HepG2 (cell line): ENCODE data around the gene SLC2A4. TPM values are rescaled to one million over a fixed set of nuclear protein-coding genes. Genes with fewer than 3 reads are reported as not detected.
A peak's percentile ranks its signal among the peaks of the same experiment; 100 is the strongest.

Experiments used
- ATAD3A ChIP-seq: sonication (generic); formaldehyde crosslinking; IDR thresholded peaks from 2 replicates; pipeline ENCODE4 v1.4.0; 2020; ENCODE audit warnings: missing genetic modification reagents
- CHD2 ChIP-seq: IDR thresholded peaks from 2 replicates; pipeline ENCODE4 v1.6.1; 2011; ENCODE audit warnings: low read depth, low read length, improper control_type of control experiment
- CTCF ChIP-seq: sonication (generic); formaldehyde crosslinking; IDR thresholded peaks from 2 replicates; pipeline ENCODE4 v1.5.0; 2020; ENCODE audit warnings: mild to moderate bottlenecking, missing genetic modification reagents, moderate library complexity
- ELF1 ChIP-seq: sonication (generic); formaldehyde crosslinking; IDR thresholded peaks from 2 replicates; pipeline ENCODE4 v1.4.0; 2020; ENCODE audit warnings: missing genetic modification reagents
- HNF1A ChIP-seq, 2 experiments: sonication (generic) in 1 of 2; formaldehyde crosslinking in 1 of 2; IDR thresholded peaks; 2 replicates each; pipeline versions ENCODE4 v1.4.0 to v1.6.1; 2016 to 2020; ENCODE audit warnings: borderline replicate concordance in 1 of 2, low read depth in 1 of 2, mild to moderate bottlenecking in 1 of 2, missing genetic modification reagents in 1 of 2
- HOXA7 ChIP-seq: sonication (generic); formaldehyde crosslinking; IDR thresholded peaks from 2 replicates; pipeline ENCODE4 v1.8.1; 2022; ENCODE audit warnings: mild to moderate bottlenecking, missing genetic modification reagents, moderate library complexity
- NR2F1 ChIP-seq, 2 experiments: fragments of 450-650 bp in 1 of 2; formaldehyde crosslinking in 1 of 2; IDR thresholded peaks; 2 replicates each; pipeline versions ENCODE4 v1.5.0 to v1.6.1; 2016 to 2020; ENCODE audit warnings: mild to moderate bottlenecking in 1 of 2, missing compliant biosample characterization in 1 of 2, missing genetic modification reagents in 1 of 2, moderate library complexity in 1 of 2
- PPARG ChIP-seq: conservative IDR thresholded peaks from 2 replicates; pipeline ENCODE4 v1.6.1; 2016; ENCODE audit warnings: missing biosample characterization, missing genetic modification reagents
- RBFOX2 ChIP-seq: fragments of 200-400 bp; formaldehyde crosslinking; IDR thresholded peaks from 2 replicates; pipeline ENCODE4 v1.6.1; 2017; ENCODE audit warnings: low read depth, mild to moderate bottlenecking, low read length
- SETDB1 ChIP-seq: sonication (generic); formaldehyde crosslinking; IDR thresholded peaks from 2 replicates; pipeline ENCODE4 v1.5.1; 2020; ENCODE audit warnings: missing genetic modification reagents, mild to moderate bottlenecking, borderline replicate concordance
- STAG1 ChIP-seq: sonication (generic); formaldehyde crosslinking; IDR thresholded peaks from 2 replicates; pipeline ENCODE4 v1.4.0; 2020; ENCODE audit warnings: missing genetic modification reagents
- ZBTB38 ChIP-seq: sonication (generic); formaldehyde crosslinking; IDR thresholded peaks from 2 replicates; pipeline ENCODE4 v1.5.1; 2020; ENCODE audit warnings: mild to moderate bottlenecking, missing genetic modification reagents
- ZKSCAN1 ChIP-seq: fragments of 150-350 bp; IDR thresholded peaks from 2 replicates; pipeline ENCODE4 v1.6.1; 2014; ENCODE audit warnings: low read length
- ZNF468 ChIP-seq: sonication (generic); formaldehyde crosslinking; IDR thresholded peaks from 2 replicates; pipeline ENCODE4 v1.8.0; 2022; ENCODE audit warnings: mild to moderate bottlenecking, moderate library complexity, missing genetic modification reagents
- ZNF547 ChIP-seq: sonication (generic); formaldehyde crosslinking; IDR thresholded peaks from 2 replicates; pipeline ENCODE4 v1.5.1; 2020; ENCODE audit warnings: mild to moderate bottlenecking, missing genetic modification reagents
- ZNF644 ChIP-seq: IDR thresholded peaks from 2 replicates; pipeline ENCODE4 v1.6.1; 2016; ENCODE audit warnings: low read depth
- ZNF75D ChIP-seq: sonication (generic); formaldehyde crosslinking; IDR thresholded peaks from 2 replicates; pipeline ENCODE4 v1.8.1; 2023; ENCODE audit warnings: missing genetic modification reagents, mild to moderate bottlenecking, borderline replicate concordance
- polyA plus RNA-seq, 8 experiments: library from polyadenylated mRNA; depleted of rRNA in 3 of 8; stranded (reverse) in 7 of 8; unstranded in 1 of 8; fragments of >200 nt; fragmentation: Illumina TruSeq in 4 of 8; extraction: Trizol in 4 of 8; gene quantifications; 2 replicates each; pipeline versions ENCODE4 v1.2.1 to v1.2.3, GENCODE V29; 2011 to 2016; ENCODE audit warnings: low read depth in 4 of 8, missing spikeins in 1 of 8, mixed read lengths in 1 of 8; ENCODE audit not compliant: insufficient read depth in 1 of 8
- total RNA-seq, 5 experiments: library from RNA; depleted of rRNA; stranded (reverse); fragments of >200 nt; fragmentation: Illumina TruSeq; extraction: Trizol; gene quantifications; 2 replicates each; pipeline ENCODE4 v1.2.3, GENCODE V29; 2016; ENCODE audit warnings: low read depth in 1 of 5
- TF ChIP-seq, protein P1 (sequence below): sonication (generic); formaldehyde crosslinking; conservative IDR thresholded peaks from 2 replicates; pipeline ENCODE4 v1.8.0; 2022; ENCODE audit warnings: missing genetic modification reagents
- TF ChIP-seq, protein P2 (sequence below): IDR thresholded peaks from 2 replicates; pipeline ENCODE4 v1.6.1; 2016; ENCODE audit warnings: missing biosample characterization, missing genetic modification reagents, low read depth

Gene SLC2A4
- total and polyA plus RNA-seq, 2 of the 13 experiments (the other 11 are each of a cell fraction or from before 2014, with no cell fraction given), result 4.9 to 5.8 TPM

DNA sequence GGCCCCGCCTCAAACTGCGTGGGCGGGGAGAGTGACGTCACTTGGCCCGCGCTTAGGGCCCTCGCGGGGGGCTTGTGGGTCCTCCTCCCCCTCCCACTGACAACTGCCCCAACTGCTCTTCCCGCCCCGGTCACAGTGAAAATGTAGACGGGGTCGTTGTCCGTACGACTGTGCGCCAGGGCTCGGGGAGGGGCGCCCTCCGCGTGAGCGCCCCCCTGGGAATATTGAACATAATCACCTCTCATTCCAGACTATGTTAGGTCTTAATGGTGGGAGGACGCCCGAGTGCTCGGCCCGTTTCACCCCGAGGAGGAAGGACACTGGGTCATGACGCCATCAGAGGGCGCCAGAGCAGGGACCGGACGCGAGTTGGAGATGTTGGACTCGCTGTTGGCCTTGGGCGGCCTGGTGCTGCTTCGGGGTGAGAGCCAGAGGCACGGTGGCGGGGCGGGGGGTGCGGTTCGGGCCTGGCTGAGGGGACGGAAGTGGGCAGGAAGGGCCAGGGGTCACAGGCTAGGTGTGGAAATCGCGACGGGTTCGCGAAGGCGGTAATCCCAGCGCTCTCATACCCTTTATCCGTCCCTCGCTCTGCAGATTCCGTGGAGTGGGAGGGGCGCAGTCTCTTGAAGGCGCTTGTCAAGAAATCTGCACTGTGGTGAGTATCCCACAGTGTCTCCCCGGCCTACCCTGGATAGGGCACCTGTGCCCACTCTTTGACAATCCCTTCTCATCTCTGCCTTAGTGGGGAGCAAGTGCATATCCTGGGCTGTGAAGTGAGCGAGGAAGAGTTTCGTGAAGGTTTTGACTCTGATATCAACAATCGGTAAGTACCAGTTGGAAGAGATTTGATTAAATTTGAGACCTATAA lies 29.1 kb upstream of the SLC2A4 start, which contains the start of gene ELP5 (continued):
- TF ChIP-seq ELF1 (CRISPR knock-in tag) (peak; percentile 66), HNF1A (IDR thresholded peaks at IDR 0.05; ENCODE audit: low read depth) (no peak), HNF1A (CRISPR knock-in tag; IDR thresholded peaks at IDR 0.05; ENCODE audit: borderline replicate concordance) (peak; percentile 53), STAG1 (peak; percentile 65), PPARG (CRISPR knock-in tag) (no peak; the same call in 1 of the 2 replicates), SETDB1 (no peak; the same call in 1 of the 2 replicates), ZNF468 (peak; percentile 78; the same call in 1 of the 2 replicates), ATAD3A (CRISPR knock-in tag) (no peak), ZNF644 (CRISPR knock-in tag) (no peak; the same call in 1 of the 2 replicates), NR2F1 (CRISPR knock-in tag; IDR thresholded peaks at IDR 0.05) (0 out of 4 replicates have a peak, but pooled peaks have one; percentile 38 to 54), ZNF75D (no peak), ZBTB38 (peak; percentile 61), ZNF547 (no peak), RBFOX2 (peak; percentile 88), HOXA7 (CRISPR knock-in tag) (no peak), CTCF (CRISPR knock-in tag) (peak; percentile 96), CHD2 (0 out of 2 replicates have a peak, but pooled peaks have one; percentile 11), ZKSCAN1 (0 out of 2 replicates have a peak, but pooled peaks have one; percentile 26)
- TF ChIP-seq, protein P1, sequence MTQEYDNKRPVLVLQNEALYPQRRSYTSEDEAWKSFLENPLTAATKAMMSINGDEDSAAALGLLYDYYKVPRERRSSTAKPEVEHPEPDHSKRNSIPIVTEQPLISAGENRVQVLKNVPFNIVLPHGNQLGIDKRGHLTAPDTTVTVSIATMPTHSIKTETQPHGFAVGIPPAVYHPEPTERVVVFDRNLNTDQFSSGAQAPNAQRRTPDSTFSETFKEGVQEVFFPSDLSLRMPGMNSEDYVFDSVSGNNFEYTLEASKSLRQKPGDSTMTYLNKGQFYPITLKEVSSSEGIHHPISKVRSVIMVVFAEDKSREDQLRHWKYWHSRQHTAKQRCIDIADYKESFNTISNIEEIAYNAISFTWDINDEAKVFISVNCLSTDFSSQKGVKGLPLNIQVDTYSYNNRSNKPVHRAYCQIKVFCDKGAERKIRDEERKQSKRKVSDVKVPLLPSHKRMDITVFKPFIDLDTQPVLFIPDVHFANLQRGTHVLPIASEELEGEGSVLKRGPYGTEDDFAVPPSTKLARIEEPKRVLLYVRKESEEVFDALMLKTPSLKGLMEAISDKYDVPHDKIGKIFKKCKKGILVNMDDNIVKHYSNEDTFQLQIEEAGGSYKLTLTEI (CRISPR knock-in tag), result no peak
- TF ChIP-seq, protein P2, sequence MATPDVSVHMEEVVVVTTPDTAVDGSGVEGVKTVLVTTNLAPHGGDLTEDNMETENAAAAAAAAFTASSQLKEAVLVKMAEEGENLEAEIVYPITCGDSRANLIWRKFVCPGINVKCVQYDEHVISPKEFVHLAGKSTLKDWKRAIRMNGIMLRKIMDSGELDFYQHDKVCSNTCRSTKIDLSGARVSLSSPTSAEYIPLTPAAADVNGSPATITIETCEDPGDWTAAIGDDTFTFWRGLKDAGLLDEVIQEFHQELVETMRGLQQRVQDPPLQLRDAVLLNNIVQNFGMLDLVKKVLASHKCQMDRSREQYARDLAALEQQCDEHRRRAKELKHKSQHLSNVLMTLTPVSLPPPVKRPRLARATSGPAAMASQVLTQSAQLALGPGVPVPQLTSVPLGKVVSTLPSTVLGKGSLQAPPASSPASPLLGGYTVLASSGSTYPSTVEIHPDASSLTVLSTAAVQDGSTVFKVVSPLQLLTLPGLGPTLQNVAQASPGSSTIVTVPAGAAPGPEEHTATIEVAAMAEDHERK (CRISPR knock-in tag), result no peak
